ENCODE data around the gene SEC24B.

- TF ChIP-seq POLR2A (IDR thresholded peaks at IDR 0.05; ENCODE audit: low read depth, low read length), result no peak
- no peak for TF ChIP-seq CTCF (IDR thresholded peaks at IDR 0.05; ENCODE audit: extremely low read depth in 1 of 2, insufficient read depth in 1 of 2, low read depth in 1 of 2, low read length in 2 of 2)
- no peak for TF ChIP-seq EZH2 (IDR thresholded peaks at IDR 0.05; ENCODE audit: borderline replicate concordance, low read depth, low read length, severe bottlenecking)
These were observed 36.3 kb downstream of the SEC24B start for GRCh38 chr4:109469915-109470314.
